Trophoblast cell (in vitro differentiated cells and primary cell): ENCODE results near the gene MFAP5. TPM values are rescaled to one million over a fixed set of nuclear protein-coding genes. Genes with fewer than 3 reads are reported as not detected.

Source experiments
- DNase-seq, 2 donors: peaks; one replicate each; pipeline ENCODE4 v3.0.0-alpha.2; 2016
- H2AFZ ChIP-seq: 2 replicates; pipeline ENCODE4 v1.6.1; 2013; ENCODE audit warnings: low read length, moderate library complexity, mild to moderate bottlenecking; ENCODE audit not compliant: insufficient read depth, poor library complexity
- H2AK5ac ChIP-seq: 2 replicates; pipeline ENCODE4 v1.6.1; 2013; ENCODE audit warnings: mild to moderate bottlenecking, low read length
- H2BK120ac ChIP-seq: 2 replicates; pipeline ENCODE4 v1.6.1; 2013; ENCODE audit warnings: low read length, mild to moderate bottlenecking, moderate library complexity; ENCODE audit not compliant: insufficient read depth, poor library complexity
- H2BK12ac ChIP-seq: 2 replicates; pipeline ENCODE4 v1.6.1; 2013; ENCODE audit warnings: mild to moderate bottlenecking, low read length, moderate library complexity
- H2BK5ac ChIP-seq: 2 replicates; pipeline ENCODE4 v1.6.1; 2013; ENCODE audit warnings: low read length, low read depth, moderate library complexity, mild to moderate bottlenecking; ENCODE audit not compliant: poor library complexity
- H3K14ac ChIP-seq: 2 replicates; pipeline ENCODE4 v1.6.1; 2013; ENCODE audit warnings: mild to moderate bottlenecking, low read length
- H3K18ac ChIP-seq: 2 replicates; pipeline ENCODE4 v1.6.1; 2013; ENCODE audit warnings: mild to moderate bottlenecking, low read length
- H3K23ac ChIP-seq: 2 replicates; pipeline ENCODE4 v1.6.1; 2013; ENCODE audit warnings: low read length
- H3K27ac ChIP-seq: 2 replicates; pipeline ENCODE4 v1.5.1; 2013; ENCODE audit warnings: low read depth, mild to moderate bottlenecking, inconsistent platforms, low read length, moderate library complexity
- H3K27me3 ChIP-seq: 2 replicates; pipeline ENCODE4 v1.6.1; 2013; ENCODE audit warnings: inconsistent platforms, mild to moderate bottlenecking, low read length, moderate library complexity; ENCODE audit not compliant: insufficient read depth
- H3K36me3 ChIP-seq, 2 experiments: 1 replicate in 1 of 2; 2 replicates in 1 of 2; pipeline ENCODE4 v1.6.1; 2013; ENCODE audit warnings: low read length in 2 of 2, mild to moderate bottlenecking in 2 of 2, moderate library complexity in 1 of 2; ENCODE audit not compliant: insufficient read depth in 2 of 2, control insufficient read depth in 1 of 2
- H3K4ac ChIP-seq: 2 replicates; pipeline ENCODE4 v1.6.1; 2013; ENCODE audit warnings: low read depth, mild to moderate bottlenecking, low read length, moderate library complexity
- H3K4me1 ChIP-seq, 2 experiments: 1 replicate in 1 of 2; 2 replicates in 1 of 2; pipeline ENCODE4 v1.6.1; 2013; ENCODE audit warnings: low read length in 2 of 2, mild to moderate bottlenecking in 2 of 2, moderate library complexity in 1 of 2; ENCODE audit not compliant: insufficient read depth in 2 of 2, control insufficient read depth in 1 of 2
- H3K4me2 ChIP-seq: 2 replicates; pipeline ENCODE4 v1.6.1; 2013; ENCODE audit warnings: inconsistent platforms, mild to moderate bottlenecking, low read length, moderate library complexity
- H3K4me3 ChIP-seq: 2 replicates; pipeline ENCODE4 v1.5.1; 2013; ENCODE audit warnings: mild to moderate bottlenecking, low read depth, low read length, inconsistent platforms
- H3K79me1 ChIP-seq: one replicate; pipeline ENCODE4 v1.6.1; 2013; ENCODE audit warnings: low read length
- H3K79me2 ChIP-seq: 2 replicates; pipeline ENCODE4 v1.6.1; 2013; ENCODE audit warnings: low read length, mild to moderate bottlenecking; ENCODE audit not compliant: control insufficient read depth, insufficient read depth, poor library complexity
- H3K9ac ChIP-seq: 2 replicates; pipeline ENCODE4 v1.6.1; 2013; ENCODE audit warnings: mild to moderate bottlenecking, low read length
- H3K9me3 ChIP-seq: 2 replicates; pipeline ENCODE4 v1.6.1; 2013; ENCODE audit warnings: low read depth, mild to moderate bottlenecking, control low read depth, inconsistent platforms, low read length; ENCODE audit not compliant: insufficient read depth
- H4K12ac ChIP-seq: 2 replicates; pipeline ENCODE4 v1.6.1; 2013; ENCODE audit warnings: low read depth, mild to moderate bottlenecking, low read length, moderate library complexity
- H4K8ac ChIP-seq: 2 replicates; pipeline ENCODE4 v1.6.1; 2013; ENCODE audit warnings: low read depth, mild to moderate bottlenecking, low read length, moderate library complexity
- H4K91ac ChIP-seq: one replicate; pipeline ENCODE4 v1.6.1; 2013; ENCODE audit warnings: low read depth, mild to moderate bottlenecking, low read length, moderate library complexity
- WGBS: extraction: QIAGEN DNeasy Blood & Tissue Kit; methylation state at CpG from one replicate; pipeline ENCODE4 v1.1.7; 2013; ENCODE audit warnings: missing lambda C conversion rate; ENCODE audit not compliant: insufficient read length, insufficient coverage; ENCODE audit errors: extremely low coverage; 5-methylcytosine and 5-hydroxymethylcytosine counted together
- polyA plus RNA-seq: library from polyadenylated mRNA; stranded (reverse); fragments of 200-250 nt; gene quantifications from 2 replicates; pipeline ENCODE4 v1.2.3, GENCODE V29; 2013

Gene MFAP5
- 455 and 486 TPM in 2 replicates for polyA plus RNA-seq

GRCh38 chr12:8662593-8662992 is at the start of gene MFAP5:
TSS of gene MFAP5 (minus strand) at chr12:8662826. CDS start at chr12:8662104, 722 bp downstream.
- no peaks in the 10 kb centered on the region for H3K36me3 ChIP-seq
- no CpG with 5 or more reads among the region's 6 CpGs for WGBS

GRCh38 chr12:8709124-8709830 is 46.7 kb upstream of the MFAP5 start:
- Histone ChIP-seq H2AK5ac (no peak overlapping the region), H3K79me1 (no peaks in the 10 kb centered on the region), H2BK5ac (no peak overlapping the region), H4K12ac (no peak overlapping the region), H4K91ac (no peak overlapping the region), H3K9ac (no peak overlapping the region), H3K14ac (no peak overlapping the region), H2AFZ (no peak overlapping the region), H3K4me1 (no peaks in the 10 kb centered on the region), H2BK12ac (no peak overlapping the region), H3K27ac (no peak overlapping the region), H3K4me3 (no peak overlapping the region), H3K18ac (no peak overlapping the region), H3K36me3 (peaks cover 10 to 12% of the 10 kb centered on the region in 2 experiments), H3K23ac (no peak overlapping the region), H4K8ac (no peak overlapping the region), H2BK120ac (no peak overlapping the region), H3K4ac (peak overlapping the region; percentile 89), H3K27me3 (no peaks in the 10 kb centered on the region), H3K9me3 (no peaks in the 10 kb centered on the region), H3K4me2 (no peak overlapping the region), H3K79me2 (peaks cover 22% of the 10 kb centered on the region)
- DNase-seq = no peak
- WGBS = no CpG with 5 or more reads among the region's 6 CpGs

More at GRCh38 chr12:8662593-8662992, at the start of gene MFAP5:
- Histone ChIP-seq H3K9ac (peak within 1 kb of the TSS; percentile 81), H3K4me2 (peak within 1 kb of the TSS; percentile 59), H3K79me2 (peaks cover 8% of the 10 kb centered on the region), H2BK120ac (peak within 1 kb of the TSS; percentile 83), H3K9me3 (no peaks in the 10 kb centered on the region), H3K27me3 (no peaks in the 10 kb centered on the region), H2BK5ac (peak within 1 kb of the TSS; percentile 90), H3K79me1 (peaks cover 39% of the 10 kb centered on the region), H3K4me3 (peak within 1 kb of the TSS; percentile 60), H3K23ac (peak within 1 kb of the TSS; percentile 94), H3K18ac (peak within 1 kb of the TSS; percentile 31), H3K14ac (peak within 1 kb of the TSS; percentile 76), H4K12ac (peak within 1 kb of the TSS; percentile 5), H4K91ac (peak within 1 kb of the TSS; percentile 93), H3K4ac (peak within 1 kb of the TSS; percentile 40), H2BK12ac (peak within 1 kb of the TSS; percentile 75), H3K27ac (peak within 1 kb of the TSS; percentile 94), H2AFZ (no peak within 1 kb of the TSS), H3K4me1 (peaks cover 21 to 28% of the 10 kb centered on the region in 2 experiments), H4K8ac (peak within 1 kb of the TSS; percentile 74), H2AK5ac (peak within 1 kb of the TSS; percentile 33)
- peak; percentile 78 to 92 for DNase-seq

- H3K4me2 ChIP-seq = no peak overlapping the region
- H2BK5ac ChIP-seq = no peak overlapping the region
- no peak overlapping the region for H4K8ac ChIP-seq
- no peak overlapping the region for H3K23ac ChIP-seq
- peaks cover 31% of the 10 kb centered on the region for H3K79me2 ChIP-seq
- H3K36me3 ChIP-seq = peaks cover 3 to 5% of the 10 kb centered on the region in 2 experiments
- no peaks in the 10 kb centered on the region for H3K27me3 ChIP-seq
- peaks cover 0 to 3% of the 10 kb centered on the region in 2 experiments for H3K4me1 ChIP-seq
- no CpG with 5 or more reads among the region's 4 CpGs for WGBS
- no peak overlapping the region for H3K4me3 ChIP-seq
- no peak overlapping the region for H3K4ac ChIP-seq
- no peaks in the 10 kb centered on the region for H3K9me3 ChIP-seq
- no peak overlapping the region for H3K14ac ChIP-seq
- no peak overlapping the region for H2AFZ ChIP-seq
- no peak for DNase-seq
- H3K79me1 ChIP-seq = peaks cover 12% of the 10 kb centered on the region
- no peak overlapping the region for H2BK120ac ChIP-seq
- H3K27ac ChIP-seq = no peak overlapping the region
- H4K91ac ChIP-seq = no peak overlapping the region
- no peak overlapping the region for H3K18ac ChIP-seq
- H2BK12ac ChIP-seq = no peak overlapping the region
- no peak overlapping the region for H4K12ac ChIP-seq
- H3K9ac ChIP-seq = no peak overlapping the region
- H2AK5ac ChIP-seq = no peak overlapping the region
Observed at GRCh38 chr12:8702159-8702558, 39.5 kb upstream of the MFAP5 start.

- no peak overlapping the region for H4K12ac ChIP-seq
- H3K79me1 ChIP-seq = peaks cover 15% of the 10 kb centered on the region
- no peak overlapping the region for H3K14ac ChIP-seq
- no peak overlapping the region for H3K27ac ChIP-seq
- no peak for DNase-seq
- H3K18ac ChIP-seq = no peak overlapping the region
- peaks cover 30% of the 10 kb centered on the region for H3K79me2 ChIP-seq
- H2AK5ac ChIP-seq = no peak overlapping the region
- no peak overlapping the region for H3K9ac ChIP-seq
- H3K4me2 ChIP-seq = no peak overlapping the region
- H3K4me3 ChIP-seq = no peak overlapping the region
- no peak overlapping the region for H4K91ac ChIP-seq
- no peak overlapping the region for H2BK5ac ChIP-seq
- peak overlapping the region; percentile 86 for H3K4ac ChIP-seq
- 100% methylated on average over 1 of the region's 6 CpGs for WGBS
- H4K8ac ChIP-seq = no peak overlapping the region
- no peak overlapping the region for H2AFZ ChIP-seq
- peaks cover 3 to 5% of the 10 kb centered on the region in 2 experiments for H3K36me3 ChIP-seq
- no peak overlapping the region for H3K23ac ChIP-seq
- H2BK120ac ChIP-seq = no peak overlapping the region
- no peaks in the 10 kb centered on the region for H3K9me3 ChIP-seq
- H2BK12ac ChIP-seq = no peak overlapping the region
- peaks cover 0 to 5% of the 10 kb centered on the region in 2 experiments for H3K4me1 ChIP-seq
- no peaks in the 10 kb centered on the region for H3K27me3 ChIP-seq
Observed at GRCh38 chr12:8701046-8701660, 38.5 kb upstream of the MFAP5 start.
